Colon (tissue), 2 donors: ENCODE data around the gene COL5A2.

ENCODE experiments used
- FAIRE-seq: peaks from 2 replicates; lab custom pipeline; 2012; peaks lifted over from hg19 to GRCh38; lab: Jason Lieb, UNC
- donor health status: control.
- donor health status: control.

COL5A2 gene

DNA sequence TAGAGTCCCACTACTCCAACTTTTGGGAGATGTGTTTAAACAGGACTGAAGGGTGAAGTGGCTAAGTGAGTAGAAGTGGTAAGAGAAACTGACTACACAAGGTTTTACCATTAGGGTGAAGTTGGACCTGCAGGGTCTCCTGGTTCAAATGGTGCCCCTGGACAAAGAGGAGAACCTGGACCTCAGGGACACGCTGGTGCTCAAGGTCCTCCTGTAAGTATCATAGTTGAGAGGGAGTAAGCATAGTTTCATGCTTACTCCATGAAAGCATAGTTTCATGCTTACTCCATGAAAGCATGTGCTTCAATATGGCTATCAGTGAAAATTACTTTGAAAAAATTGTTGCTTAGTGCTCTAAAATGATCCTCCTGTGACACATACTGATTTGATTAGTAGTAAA is 186.3 kb downstream of the COL5A2 start:
- no peak for FAIRE-seq

DNA sequence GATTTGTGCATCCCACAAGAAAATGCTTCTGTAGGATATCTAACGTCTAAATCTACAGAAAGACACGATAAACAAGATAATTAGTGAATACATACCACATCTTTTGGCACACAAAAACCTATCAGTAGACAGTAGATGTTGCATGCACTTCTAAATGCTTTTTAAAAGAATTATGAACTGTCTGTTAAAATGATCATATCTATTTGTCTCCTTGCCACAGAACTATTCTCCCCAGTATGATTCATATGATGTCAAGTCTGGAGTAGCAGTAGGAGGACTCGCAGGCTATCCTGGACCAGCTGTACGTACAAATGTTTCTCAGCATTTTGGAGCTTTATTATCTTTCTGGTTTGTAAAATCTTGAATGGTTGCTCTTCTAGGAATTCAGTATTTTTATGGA is 192.7 kb downstream of the COL5A2 start:
- no peak for FAIRE-seq

DNA sequence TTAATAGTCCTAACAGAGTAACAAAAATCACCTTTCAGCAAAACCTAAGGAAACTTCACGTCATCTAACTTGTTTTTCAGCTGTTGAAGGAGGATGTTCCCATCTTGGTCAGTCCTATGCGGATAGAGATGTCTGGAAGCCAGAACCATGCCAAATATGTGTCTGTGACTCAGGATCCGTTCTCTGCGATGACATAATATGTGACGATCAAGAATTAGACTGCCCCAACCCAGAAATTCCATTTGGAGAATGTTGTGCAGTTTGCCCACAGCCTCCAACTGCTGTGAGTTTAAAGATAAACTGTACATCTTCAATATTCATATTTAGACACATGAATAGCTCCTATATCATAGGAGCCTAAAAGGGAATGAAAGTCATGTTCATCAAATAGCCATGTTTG is 194.9 kb downstream of the COL5A2 start:
- no peak for FAIRE-seq

DNA sequence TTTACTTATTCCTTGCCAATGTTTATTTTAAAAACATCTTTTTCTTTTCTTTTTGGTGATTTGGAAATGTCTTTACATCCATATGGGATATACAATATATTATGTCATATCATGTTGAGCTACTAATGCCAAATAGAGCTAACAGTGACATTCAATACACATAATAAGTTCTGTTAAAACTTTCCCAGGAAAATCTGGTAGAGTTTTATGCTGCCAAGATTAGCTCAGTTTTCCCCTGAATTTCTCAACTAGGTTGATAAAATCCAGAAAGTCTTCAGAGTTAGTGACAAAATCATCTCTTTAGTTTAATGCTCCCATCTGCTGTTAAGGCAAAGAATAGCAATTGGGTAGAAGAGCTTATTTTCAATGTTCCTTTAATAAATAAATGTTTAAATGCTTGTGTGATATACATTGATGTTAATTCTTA is 195.5 kb downstream of the COL5A2 start:
- peak; percentile 51 for FAIRE-seq

- FAIRE-seq = no peak
These were observed 196.0 kb downstream of the COL5A2 start for GRCh38 chr2:188983427-188984064.
